ENCODE data around the gene FADD.

GRCh38 chr11:70205766-70206165 is 2.7 kb downstream of the FADD start:
- no peak for TF ChIP-seq RARB (CRISPR knock-in tag; IDR thresholded peaks at IDR 0.05)
- no peak for TF ChIP-seq ZNF565 (CRISPR knock-in tag; conservative IDR thresholded peaks at IDR 0.05; ENCODE audit: low read depth)
